HG03135 (cell line): Measurements from ENCODE around the gene WNT9A.

Experiments
- ATAC-seq: cut with Tn5 transposase; IDR thresholded peaks from one replicate; pipeline ENCODE4 v1.9.1; 2021; ENCODE audit warnings: mild to moderate bottlenecking, moderate library complexity; ENCODE audit not compliant: unreplicated experiment

WNT9A gene

GRCh38 chr1:227900571-227901051 lies 47.1 kb downstream of the WNT9A start:
- no peak for ATAC-seq

GRCh38 chr1:227899820-227900449 lies 47.8 kb downstream of the WNT9A start:
- no peak for ATAC-seq

GRCh38 chr1:227899141-227899819 lies 48.5 kb downstream of the WNT9A start:
- no peak for ATAC-seq

- ATAC-seq: no peak
These were observed 49.1 kb downstream of the WNT9A start for GRCh38 chr1:227898502-227899140.

GRCh38 chr1:227897704-227898438 lies 49.9 kb downstream of the WNT9A start:
- no peak for ATAC-seq

- no peak for ATAC-seq
These were observed 50.7 kb downstream of the WNT9A start for GRCh38 chr1:227896710-227897655.

GRCh38 chr1:227895828-227896685 lies 51.7 kb downstream of the WNT9A start:
- no peak for ATAC-seq

GRCh38 chr1:227894831-227895451 lies 52.8 kb downstream of the WNT9A start:
- no peak for ATAC-seq

GRCh38 chr1:227893949-227894721 lies 53.6 kb downstream of the WNT9A start:
- ATAC-seq: no peak

GRCh38 chr1:227893300-227893948 lies 54.3 kb downstream of the WNT9A start:
- no peak for ATAC-seq

GRCh38 chr1:227892489-227893299 lies 55.0 kb downstream of the WNT9A start:
- ATAC-seq: no peak

GRCh38 chr1:227891955-227892488 lies 55.7 kb downstream of the WNT9A start:
- no peak for ATAC-seq

- ATAC-seq: no peak
These were observed 56.3 kb downstream of the WNT9A start for GRCh38 chr1:227891223-227891954.

- no peak for ATAC-seq
These were observed 57.1 kb downstream of the WNT9A start for GRCh38 chr1:227890451-227891222.

- no peak for ATAC-seq
These were observed 57.8 kb downstream of the WNT9A start for GRCh38 chr1:227889863-227890405.
